Activated CD4-positive, alpha-beta T cell treated with anti-CD3 and anti-CD28 coated beads, Interleukin-2, amount 10 ng/mL, durations not matched to agents 7 days and 5 days (primary cell): Measurements from ENCODE around the gene UBAC2. TPM values are rescaled to one million over a fixed set of nuclear protein-coding genes. Genes with fewer than 3 reads are reported as not detected.
"Not testable (repeated sequence)": the region's sequence is repeated elsewhere in the genome, so short reads cannot be mapped to it uniquely, and the experiment has no call there.

Experiments used
- CTCF ChIA-PET: fragments of 350-600 bp; sonication (Branson Sonifier 250); formaldehyde crosslinking; loops from one replicate; lab custom pipeline; 2021; ENCODE audit warnings: antibody characterized with exemption; lab: Charles Lee
- POLR2A ChIA-PET: fragments of 350-600 bp; sonication (Branson Sonifier 250); formaldehyde crosslinking; loops from one replicate; lab custom pipeline; 2021; ENCODE audit warnings: antibody characterized with exemption; lab: Charles Lee
- DNase-seq: peaks from one replicate; pipeline ENCODE4 v3.0.0-alpha.2; 2020
- H3K27ac Mint-ChIP-seq: one replicate; pipeline ENCODE4 v1.8.0; 2021; ENCODE audit warnings: mild to moderate bottlenecking, moderate library complexity, mixed read lengths
- H3K27me3 Mint-ChIP-seq: one replicate; pipeline ENCODE4 v1.8.0; 2021; ENCODE audit warnings: mixed read lengths
- H3K36me3 Mint-ChIP-seq: one replicate; pipeline ENCODE4 v1.8.0; 2021; ENCODE audit warnings: low read depth, mixed read lengths
- H3K4me1 Mint-ChIP-seq: one replicate; pipeline ENCODE4 v1.8.0; 2021; ENCODE audit warnings: mixed read lengths
- H3K4me3 Mint-ChIP-seq: one replicate; pipeline ENCODE4 v1.8.0; 2021; ENCODE audit warnings: mild to moderate bottlenecking, moderate library complexity, mixed read lengths
- H3K9me3 Mint-ChIP-seq: one replicate; pipeline ENCODE4 v1.8.0; 2021; ENCODE audit warnings: mixed read lengths
- total RNA-seq, 2 experiments: library from RNA; stranded (reverse); gene quantifications; one replicate each; pipeline ENCODE4 v1.2.3, GENCODE V29; 2021

The UBAC2 gene
- total RNA-seq, 2 experiments from 2014 or later = 67.8 to 70.5 TPM

DNA sequence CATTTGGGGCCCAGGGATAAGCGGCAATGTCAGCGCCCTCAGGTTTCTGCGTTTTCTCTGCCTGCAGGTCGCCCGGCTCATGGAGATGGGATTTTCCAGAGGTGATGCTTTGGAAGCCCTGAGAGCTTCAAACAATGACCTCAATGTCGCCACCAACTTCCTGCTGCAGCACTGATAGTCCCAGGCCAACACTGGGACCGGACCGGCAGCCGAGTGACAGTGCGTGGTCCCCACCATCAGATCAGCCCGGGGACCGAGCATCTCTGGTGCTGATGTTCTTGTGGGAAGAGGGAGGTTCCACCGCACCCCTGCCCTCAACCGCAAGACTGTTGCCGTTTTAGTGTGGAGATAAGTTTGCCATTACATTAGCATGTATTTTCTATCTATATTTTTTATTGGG, 184.5 kb downstream of the UBAC2 start:
- ChIA-PET POLR2A (no interaction called here), CTCF (interaction anchor here (9.4 kb wide), 1 partner anchor 50 kb away, joined by 93 read pairs; no protein-coding TSS in a partner anchor)
- H3K36me3 Mint-ChIP-seq = peaks cover 43% of the 10 kb centered on the region

DNA sequence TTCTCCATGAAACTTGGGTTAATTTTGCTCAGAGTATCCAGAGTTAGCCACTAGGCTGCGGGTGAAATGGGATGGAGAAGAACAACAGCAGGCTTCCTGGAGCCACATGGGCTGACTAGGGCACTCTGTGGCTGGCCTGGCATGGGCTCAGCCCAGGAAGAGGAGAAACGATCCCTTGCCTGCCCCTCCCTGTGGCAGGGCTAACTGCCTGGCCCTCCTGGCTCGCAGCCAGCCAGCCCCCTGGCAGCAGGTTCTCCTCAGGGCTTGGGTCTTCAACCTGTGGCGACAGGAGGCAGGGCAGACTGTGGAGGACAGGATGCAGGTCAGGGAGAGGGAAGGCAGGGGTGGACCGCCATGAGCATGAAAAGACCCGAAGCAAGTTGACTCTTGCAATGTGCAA, 185.3 kb downstream of the UBAC2 start:
- H3K4me1 Mint-ChIP-seq = peaks cover 74% of the 10 kb centered on the region
- H3K27ac Mint-ChIP-seq = peak overlapping the region; percentile 91
- no peaks in the 10 kb centered on the region for H3K9me3 Mint-ChIP-seq
- peaks cover 39% of the 10 kb centered on the region for H3K36me3 Mint-ChIP-seq
- no peak for DNase-seq
- H3K27me3 Mint-ChIP-seq = no peaks in the 10 kb centered on the region
- POLR2A ChIA-PET = no interaction called here
- CTCF ChIA-PET = interaction anchor here (1.3 to 9.4 kb wide), 2 partner anchors 8 to 49 kb away, joined by 3 to 93 read pairs; no protein-coding TSS in a partner anchor
- no peak overlapping the region for H3K4me3 Mint-ChIP-seq

More for the DNA sequence above, 184.5 kb downstream of the UBAC2 start:
- Mint-ChIP-seq H3K4me3 (no peak overlapping the region), H3K27ac (peak overlapping the region; percentile 91), H3K27me3 (no peaks in the 10 kb centered on the region), H3K4me1 (peaks cover 82% of the 10 kb centered on the region), H3K9me3 (no peaks in the 10 kb centered on the region)
- DNase-seq = no peak

DNA sequence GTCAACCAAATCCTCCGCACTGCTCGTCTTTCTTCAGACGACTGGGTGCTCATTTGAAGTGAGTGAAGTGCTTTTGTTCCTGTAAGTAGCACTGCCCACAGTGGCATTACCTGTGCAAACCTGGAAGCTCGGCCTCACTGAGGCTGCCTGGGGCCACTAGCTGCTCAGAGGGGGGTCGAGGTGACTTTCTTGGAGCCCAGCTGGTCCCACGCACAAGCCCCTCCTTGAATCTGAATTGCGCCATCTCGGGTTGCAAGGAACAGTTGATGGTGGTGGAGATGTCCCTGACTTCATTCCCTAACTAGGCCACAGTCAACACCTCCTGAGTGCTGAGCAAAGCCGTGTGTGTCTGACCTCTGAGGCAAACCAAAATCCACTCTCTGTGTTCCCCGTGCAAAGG, 185.8 kb downstream of the UBAC2 start:
- Mint-ChIP-seq H3K36me3 (peaks cover 34% of the 10 kb centered on the region), H3K4me1 (peaks cover 69% of the 10 kb centered on the region), H3K27me3 (no peaks in the 10 kb centered on the region), H3K27ac (peak overlapping the region; percentile 73), H3K4me3 (no peak overlapping the region), H3K9me3 (no peaks in the 10 kb centered on the region)
- no peak for DNase-seq
- ChIA-PET CTCF (interaction anchor here (1.1 to 9.4 kb wide), 9 partner anchors 9 to 118 kb away, joined by 3 to 93 read pairs (median 8); no protein-coding TSS in a partner anchor), POLR2A (no interaction called here)

DNA sequence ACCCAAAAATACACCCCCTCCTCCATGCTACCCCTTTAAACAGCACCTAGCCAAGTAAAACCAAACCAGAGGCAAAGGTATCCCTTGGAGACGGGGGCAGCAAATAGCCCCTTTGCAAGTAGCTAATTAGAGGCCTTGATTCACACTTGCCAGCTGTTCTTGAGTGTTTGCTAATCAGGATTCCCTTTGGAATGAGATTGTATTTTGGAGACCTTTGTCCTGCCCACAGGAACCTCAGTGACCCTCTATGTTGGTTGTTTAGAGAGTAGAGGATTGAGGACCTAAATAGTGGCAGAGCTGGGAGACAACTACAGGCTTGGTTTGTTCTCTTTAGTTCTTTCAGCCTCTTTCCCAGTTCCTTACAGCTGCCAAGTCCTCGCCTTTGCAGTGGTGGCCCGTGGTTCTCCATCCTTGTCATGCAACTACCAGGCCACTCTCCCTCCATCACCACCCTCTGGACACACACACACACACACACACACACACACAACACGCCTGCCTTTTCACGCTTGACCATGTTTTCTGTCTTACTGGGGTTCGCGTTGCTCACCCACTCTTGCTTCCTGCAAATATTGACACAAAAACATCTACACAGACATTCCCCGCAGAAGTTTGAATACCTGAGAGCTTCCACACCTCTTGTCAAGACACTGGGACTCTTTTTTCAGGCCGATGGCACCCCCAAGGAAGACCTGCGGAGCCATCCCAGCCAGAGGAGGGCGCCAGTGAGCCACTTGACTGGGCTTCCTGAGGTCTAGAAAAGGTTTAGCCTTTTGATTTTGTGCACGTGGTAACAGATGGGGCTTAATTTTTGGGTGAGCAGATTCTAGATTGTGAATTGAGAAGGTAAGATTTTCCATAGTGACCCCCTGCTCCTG, 186.5 kb downstream of the UBAC2 start:
- peak overlapping the region; percentile 73 for H3K27ac Mint-ChIP-seq
- DNase-seq = peak; percentile 84
- H3K27me3 Mint-ChIP-seq = no peaks in the 10 kb centered on the region
- peaks cover 27% of the 10 kb centered on the region for H3K36me3 Mint-ChIP-seq
- ChIA-PET POLR2A (interaction anchor here (0.6 kb wide), 1 partner anchor 22 kb away, joined by 4 read pairs; no protein-coding TSS in a partner anchor), CTCF (interaction anchor here (0.8 to 9.4 kb wide), 16 partner anchors 10 to 305 kb away, joined by 3 to 93 read pairs (median 4); no protein-coding TSS in a partner anchor)
- H3K4me1 Mint-ChIP-seq = peaks cover 64% of the 10 kb centered on the region
- no peaks in the 10 kb centered on the region for H3K9me3 Mint-ChIP-seq
- no peak overlapping the region for H3K4me3 Mint-ChIP-seq

DNA sequence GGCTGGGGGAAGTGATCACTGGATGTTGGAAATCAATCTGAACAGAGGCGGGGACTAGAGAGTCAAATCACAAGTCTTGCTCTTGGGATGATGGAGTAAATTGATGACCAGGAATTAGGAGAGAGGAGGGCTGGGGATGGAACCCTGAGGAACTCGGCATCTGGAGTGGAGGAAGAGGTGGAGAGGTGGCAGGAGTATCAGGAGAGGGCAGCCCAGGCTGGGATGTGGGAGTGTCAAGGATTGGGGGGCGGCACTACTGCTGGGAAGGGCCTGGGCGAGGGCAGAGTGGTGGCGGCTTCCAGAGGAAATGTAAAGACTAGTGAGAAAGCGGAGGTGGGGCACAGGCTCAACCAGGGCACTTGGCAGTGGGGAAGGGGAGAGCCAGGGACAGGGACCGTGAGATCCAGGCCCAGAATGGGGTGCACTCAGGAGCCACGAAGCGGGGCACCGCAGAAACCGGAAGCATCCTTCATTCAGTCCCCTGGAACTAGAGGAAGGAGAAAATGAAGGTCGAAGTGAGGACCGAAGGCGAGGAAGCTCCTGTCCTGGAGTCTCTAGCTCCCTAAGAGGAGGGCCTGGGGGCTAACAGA, 187.8 kb downstream of the UBAC2 start:
- Mint-ChIP-seq H3K27ac (no peak overlapping the region), H3K4me3 (no peak overlapping the region), H3K4me1 (peaks cover 51% of the 10 kb centered on the region), H3K27me3 (no peaks in the 10 kb centered on the region), H3K9me3 (no peaks in the 10 kb centered on the region), H3K36me3 (peaks cover 27% of the 10 kb centered on the region)
- ChIA-PET POLR2A (no interaction called here), CTCF (interaction anchor here (0.8 to 9.4 kb wide), 14 partner anchors 10 to 307 kb away, joined by 3 to 93 read pairs (median 6); no protein-coding TSS in a partner anchor)
- no peak for DNase-seq

DNA sequence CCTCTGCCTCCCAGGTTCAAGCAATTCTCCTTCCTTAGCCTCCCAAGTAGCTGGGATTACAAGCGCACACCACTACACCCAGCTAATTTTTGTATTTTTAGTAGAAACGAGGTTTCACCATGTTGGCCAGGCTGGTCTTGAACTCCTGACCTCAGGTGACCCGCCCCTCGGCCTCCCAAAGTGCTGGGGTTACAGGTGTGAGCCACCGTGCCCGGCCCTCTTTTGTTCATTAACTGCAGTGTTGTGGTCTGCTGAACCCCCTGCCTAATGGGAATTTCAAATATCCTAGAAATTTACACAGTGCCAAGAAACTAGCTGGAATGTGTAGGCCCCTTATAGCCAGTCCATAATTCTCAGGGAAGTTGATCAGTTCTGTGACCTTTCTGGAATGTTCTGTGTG, 188.4 kb downstream of the UBAC2 start:
- CTCF ChIA-PET = interaction anchor here (1.0 to 9.4 kb wide), 5 partner anchors 9 to 121 kb away, joined by 3 to 93 read pairs (median 8); no protein-coding TSS in a partner anchor
- H3K27me3 Mint-ChIP-seq, POLR2A ChIA-PET, H3K9me3 Mint-ChIP-seq, H3K27ac Mint-ChIP-seq, DNase-seq, H3K4me3 Mint-ChIP-seq: not testable (repeated sequence)
- H3K4me1 Mint-ChIP-seq = peaks cover 44% of the 10 kb centered on the region
- peaks cover 27% of the 10 kb centered on the region for H3K36me3 Mint-ChIP-seq

DNA sequence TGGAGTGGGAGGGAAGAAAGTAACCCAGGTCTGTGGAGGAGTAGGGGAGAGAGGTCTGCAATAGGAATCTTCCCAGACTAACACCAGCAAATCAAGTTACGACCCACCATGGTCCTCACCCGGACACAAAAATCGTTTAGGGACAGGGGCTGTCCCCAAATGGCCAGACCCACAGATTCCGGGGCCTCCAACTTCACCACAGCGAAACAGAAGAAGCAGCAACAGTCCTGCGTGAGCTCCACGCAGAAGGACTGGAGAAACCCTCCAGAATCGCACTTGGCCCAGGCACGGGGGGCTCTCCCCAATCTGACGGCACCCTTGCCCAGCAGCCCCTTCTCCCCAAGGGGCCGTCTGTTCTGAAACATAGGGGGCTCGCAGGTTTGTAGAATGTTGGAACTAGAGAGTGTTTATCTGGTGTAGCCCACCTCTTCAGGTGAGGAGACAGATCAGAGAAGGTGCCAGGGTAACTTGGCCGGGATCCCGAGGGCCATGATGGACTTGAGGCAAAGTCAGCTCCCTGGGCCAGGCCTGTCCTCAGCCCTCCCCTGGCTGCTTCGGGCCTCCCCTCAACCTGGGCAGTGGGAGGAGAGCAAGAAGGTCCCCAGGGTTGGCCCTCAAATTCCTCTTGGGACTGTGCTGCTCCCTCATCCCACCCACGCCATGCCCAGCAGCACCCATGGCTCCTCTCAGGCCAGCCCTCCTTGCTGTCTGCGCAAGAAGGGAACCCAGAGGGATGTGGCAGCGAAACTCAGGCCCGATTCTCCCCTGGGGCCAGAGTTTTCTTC, 189.1 kb downstream of the UBAC2 start:
- no peaks in the 10 kb centered on the region for H3K27me3 Mint-ChIP-seq
- DNase-seq = no peak
- no peaks in the 10 kb centered on the region for H3K9me3 Mint-ChIP-seq
- no peak overlapping the region for H3K4me3 Mint-ChIP-seq
- no peak overlapping the region for H3K27ac Mint-ChIP-seq
- H3K4me1 Mint-ChIP-seq = peaks cover 38% of the 10 kb centered on the region
- ChIA-PET CTCF (interaction anchor here (1.0 to 9.4 kb wide), 4 partner anchors 8 to 46 kb away, joined by 3 to 93 read pairs (median 9); no protein-coding TSS in a partner anchor), POLR2A (no interaction called here)
- peaks cover 27% of the 10 kb centered on the region for H3K36me3 Mint-ChIP-seq

DNA sequence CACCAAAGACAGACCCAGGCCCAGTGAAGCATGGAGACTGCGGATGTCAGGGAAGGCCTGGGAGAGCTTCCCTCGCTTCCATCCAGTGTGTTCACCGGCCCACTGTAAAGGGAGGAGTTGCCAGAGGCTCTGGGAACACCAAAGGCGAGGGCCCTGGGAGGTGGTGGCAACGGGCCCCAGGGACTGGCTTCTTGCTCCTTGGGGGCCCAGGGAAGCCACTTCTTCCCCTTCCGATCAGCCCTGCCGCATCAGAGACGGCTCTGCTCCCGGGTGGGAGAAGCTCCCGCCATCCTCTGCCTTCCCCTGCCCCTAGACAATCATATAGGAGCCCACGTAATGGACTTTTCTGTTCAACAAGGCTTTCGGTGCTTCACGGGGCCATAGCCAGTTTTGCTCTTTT, 189.9 kb downstream of the UBAC2 start:
- H3K27ac Mint-ChIP-seq = no peak overlapping the region
- no peak for DNase-seq
- POLR2A ChIA-PET = no interaction called here

DNA sequence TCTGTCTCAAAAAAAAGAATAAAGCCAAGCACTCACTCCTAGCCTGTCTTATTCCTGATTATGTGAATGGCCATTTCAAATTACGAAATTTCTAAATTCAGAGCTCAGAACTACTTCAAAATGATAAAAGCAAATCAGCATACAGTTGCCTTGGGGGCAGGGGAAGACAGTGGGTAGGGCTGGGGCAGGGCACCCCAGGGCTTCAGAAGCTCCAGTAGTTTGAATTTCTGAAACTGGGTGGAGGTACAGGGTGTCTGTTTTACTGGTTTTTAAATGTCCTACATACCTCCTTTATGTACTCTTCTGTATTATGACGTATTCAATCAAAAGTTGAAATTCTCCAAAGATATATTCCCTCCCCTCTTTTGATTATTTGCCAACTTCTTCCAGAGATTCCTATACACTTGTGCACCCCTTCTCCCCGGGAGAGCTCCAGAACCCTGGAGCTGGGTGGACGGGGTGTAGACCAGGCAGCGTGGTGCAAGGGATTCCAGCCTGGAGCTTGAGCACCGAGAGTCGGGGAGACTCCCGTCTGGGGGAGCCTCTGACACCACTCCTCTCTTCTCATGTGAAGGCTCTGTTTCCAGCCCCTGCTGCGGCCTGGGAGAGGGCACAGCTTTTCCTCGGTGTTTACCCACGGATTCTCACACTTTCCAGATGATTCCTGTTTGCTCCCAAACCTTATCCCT, 191.3 kb downstream of the UBAC2 start:
- DNase-seq = no peak
- ChIA-PET CTCF (interaction anchor here (0.5 to 1.4 kb wide), 2 partner anchors 11 to 67 kb away, joined by 3 to 6 read pairs; no protein-coding TSS in a partner anchor), POLR2A (no interaction called here)
- Mint-ChIP-seq H3K4me1 (peaks cover 16% of the 10 kb centered on the region), H3K27me3 (no peaks in the 10 kb centered on the region), H3K9me3 (no peaks in the 10 kb centered on the region), H3K36me3 (peaks cover 14% of the 10 kb centered on the region), H3K27ac (no peak overlapping the region), H3K4me3 (no peak overlapping the region)

More for the DNA sequence above, 189.9 kb downstream of the UBAC2 start:
- CTCF ChIA-PET = interaction anchor here (1.0 to 2.7 kb wide), 2 partner anchors 27 to 45 kb away, joined by 4 to 6 read pairs; no protein-coding TSS in a partner anchor
- H3K4me1 Mint-ChIP-seq = peaks cover 29% of the 10 kb centered on the region
- H3K36me3 Mint-ChIP-seq = peaks cover 21% of the 10 kb centered on the region
- no peaks in the 10 kb centered on the region for H3K9me3 Mint-ChIP-seq
- H3K4me3 Mint-ChIP-seq = no peak overlapping the region
- no peaks in the 10 kb centered on the region for H3K27me3 Mint-ChIP-seq

DNA sequence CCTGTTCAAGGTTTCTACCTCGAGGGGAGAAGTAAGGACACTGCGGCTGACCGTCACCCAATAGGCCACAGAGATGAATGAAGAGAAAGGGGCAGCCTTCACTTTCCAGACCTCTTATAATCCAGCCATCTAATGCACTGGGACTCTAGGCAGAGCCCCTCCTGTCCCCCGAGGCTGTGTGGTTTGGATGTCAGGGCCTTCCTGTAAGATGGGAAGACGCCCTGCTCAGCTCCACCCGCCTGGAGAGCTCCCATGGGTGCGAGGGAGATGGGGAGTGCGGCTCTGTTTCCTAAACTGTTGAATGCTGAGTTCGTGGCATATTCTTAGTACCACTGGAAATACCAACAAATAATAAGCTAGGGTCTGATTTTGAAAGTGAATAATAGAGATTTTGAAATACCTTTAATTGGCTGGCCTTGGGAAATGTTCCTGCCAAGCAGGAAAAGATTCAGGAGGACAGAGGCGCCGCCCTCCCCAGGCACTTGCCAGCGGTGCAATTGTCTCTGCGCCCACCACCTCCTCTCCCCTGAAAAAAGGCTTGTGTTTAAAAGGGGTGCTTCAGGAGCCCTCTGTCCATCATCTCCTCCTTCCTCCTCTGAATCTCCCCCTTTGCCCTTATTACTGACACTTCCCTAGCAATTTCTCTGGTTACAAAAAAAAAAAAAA, 191.9 kb downstream of the UBAC2 start:
- POLR2A ChIA-PET = no interaction called here
- Mint-ChIP-seq H3K4me1 (peaks cover 9% of the 10 kb centered on the region), H3K36me3 (peaks cover 7% of the 10 kb centered on the region), H3K27me3 (no peaks in the 10 kb centered on the region), H3K9me3 (no peaks in the 10 kb centered on the region), H3K27ac (no peak overlapping the region), H3K4me3 (no peak overlapping the region)
- DNase-seq = no peak
- CTCF ChIA-PET = interaction anchor here (1.4 kb wide), 1 partner anchor 11 kb away, joined by 6 read pairs; no protein-coding TSS in a partner anchor

DNA sequence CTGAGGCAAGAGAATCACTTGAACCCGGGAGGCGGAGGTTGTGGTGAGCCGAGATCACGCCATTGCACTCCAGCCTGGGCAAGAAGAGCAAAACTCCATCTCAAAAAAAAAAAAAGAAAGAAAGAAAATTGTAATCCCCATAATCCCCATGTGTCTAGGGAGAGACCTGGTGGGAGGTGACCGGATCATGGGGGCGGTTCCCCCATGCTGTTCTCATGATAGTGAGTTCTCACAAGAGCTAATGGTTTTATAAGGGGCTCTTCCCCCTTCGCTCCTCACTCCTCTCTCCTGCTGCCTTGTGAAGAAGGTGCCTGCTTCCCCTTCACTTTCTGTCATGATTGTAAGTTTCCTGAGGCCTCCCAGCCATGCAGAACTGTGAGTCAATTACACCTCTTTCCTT, 192.7 kb downstream of the UBAC2 start:
- H3K27ac Mint-ChIP-seq, H3K27me3 Mint-ChIP-seq, DNase-seq, H3K4me1 Mint-ChIP-seq, H3K9me3 Mint-ChIP-seq, H3K4me3 Mint-ChIP-seq, H3K36me3 Mint-ChIP-seq, POLR2A ChIA-PET: not testable (repeated sequence)
- CTCF ChIA-PET = interaction anchor here (1.0 kb wide), 1 partner anchor 43 kb away, joined by 6 read pairs; no protein-coding TSS in a partner anchor
